Osteoblast (primary cell): ENCODE data around the gene GRM8. TPM values are rescaled to one million over a fixed set of nuclear protein-coding genes. Genes with fewer than 3 reads are reported as not detected.
"Not testable (repeated sequence)": the region's sequence is repeated elsewhere in the genome, so short reads cannot be mapped to it uniquely, and the experiment has no call there.

Experiments
- DNase-seq: peaks from one replicate; pipeline ENCODE4 v3.0.0; 2011; ENCODE audit warnings: low spot score, mixed read lengths; ENCODE audit not compliant: insufficient read length; ENCODE audit errors: missing footprints
- H2AFZ ChIP-seq: 2 replicates; pipeline ENCODE4 v1.6.0; 2011; ENCODE audit warnings: mild to moderate bottlenecking, low read length
- H3K27ac ChIP-seq: 2 replicates; pipeline ENCODE4 v1.5.1; 2011; ENCODE audit warnings: mild to moderate bottlenecking, low read depth, low read length, moderate library complexity
- H3K27me3 ChIP-seq: 2 replicates; pipeline ENCODE4 v1.6.0; 2012; ENCODE audit warnings: mild to moderate bottlenecking, control low read depth, inconsistent platforms, low read length, moderate library complexity; ENCODE audit not compliant: insufficient read depth
- H3K36me3 ChIP-seq: 2 replicates; pipeline ENCODE4 v1.5.1; 2011; ENCODE audit warnings: mild to moderate bottlenecking, low read length, control low read depth, moderate library complexity; ENCODE audit not compliant: insufficient read depth
- H3K4me1 ChIP-seq: 2 replicates; pipeline ENCODE4 v1.5.1; 2011; ENCODE audit warnings: mild to moderate bottlenecking, low read length, control low read depth, moderate library complexity; ENCODE audit not compliant: insufficient read depth
- H3K4me2 ChIP-seq: 2 replicates; pipeline ENCODE4 v1.6.0; 2011; ENCODE audit warnings: mild to moderate bottlenecking, low read length; ENCODE audit not compliant: insufficient read depth
- H3K4me3 ChIP-seq: fragments of 200-600 bp; sonication (generic); 3 replicates; pipeline ENCODE4 v1.5.1; 2012; ENCODE audit warnings: mild to moderate bottlenecking, low read length, inconsistent platforms; ENCODE audit not compliant: insufficient read depth
- H3K79me2 ChIP-seq: 2 replicates; pipeline ENCODE4 v1.6.0; 2012; ENCODE audit warnings: mild to moderate bottlenecking, low read length, control low read depth, inconsistent platforms; ENCODE audit not compliant: insufficient read depth
- H3K9me3 ChIP-seq: 2 replicates; pipeline ENCODE4 v1.5.1; 2011; ENCODE audit warnings: low read depth, low read length, control low read depth
- H4K20me1 ChIP-seq: 2 replicates; pipeline ENCODE4 v1.6.0; 2012; ENCODE audit warnings: mild to moderate bottlenecking, low read length, control low read depth; ENCODE audit not compliant: insufficient read depth
- CTCF ChIP-seq: IDR thresholded peaks from 2 replicates; pipeline ENCODE4 v1.5.1; 2011; ENCODE audit warnings: mild to moderate bottlenecking, low read depth, low read length, moderate library complexity; ENCODE audit errors: extremely low read depth
- total RNA-seq: library from RNA; depleted of rRNA; stranded (reverse); fragments of >200 nt; gene quantifications from 2 replicates; pipeline ENCODE4 v1.2.3, GENCODE V29; 2012

Gene GRM8
- total RNA-seq, 1 donor = not detected

- H3K27ac ChIP-seq = no peak overlapping the region
- no peak for DNase-seq
- H3K36me3 ChIP-seq = no peaks in the 10 kb centered on the region
- no peaks in the 10 kb centered on the region for H3K4me1 ChIP-seq
- no peak overlapping the region for H2AFZ ChIP-seq
- no peaks in the 10 kb centered on the region for H3K79me2 ChIP-seq
- TF ChIP-seq CTCF = no peak
- peaks cover 3% of the 10 kb centered on the region for H3K9me3 ChIP-seq
- H4K20me1 ChIP-seq = no peaks in the 10 kb centered on the region
- H3K4me2 ChIP-seq = no peak overlapping the region
- H3K27me3 ChIP-seq = no peaks in the 10 kb centered on the region
- no peak overlapping the region for H3K4me3 ChIP-seq
Measured at GRCh38 chr7:126685018-126685573, 567.6 kb downstream of the GRM8 start.

- H3K9me3 ChIP-seq = peaks cover 3% of the 10 kb centered on the region
- no peaks in the 10 kb centered on the region for H3K79me2 ChIP-seq
- H3K27me3 ChIP-seq = no peaks in the 10 kb centered on the region
- no peak overlapping the region for H3K27ac ChIP-seq
- no peak for DNase-seq
- no peak overlapping the region for H3K4me2 ChIP-seq
- TF ChIP-seq CTCF = no peak
- no peaks in the 10 kb centered on the region for H3K36me3 ChIP-seq
- no peak overlapping the region for H3K4me3 ChIP-seq
- H3K4me1 ChIP-seq = no peaks in the 10 kb centered on the region
- no peaks in the 10 kb centered on the region for H4K20me1 ChIP-seq
- H2AFZ ChIP-seq = no peak overlapping the region
Measured at GRCh38 chr7:126682176-126682575, 570.6 kb downstream of the GRM8 start.

- H3K27ac ChIP-seq, H3K79me2 ChIP-seq, H3K4me2 ChIP-seq, H3K9me3 ChIP-seq, H3K4me1 ChIP-seq, H3K4me3 ChIP-seq, DNase-seq, H4K20me1 ChIP-seq, H3K27me3 ChIP-seq, H2AFZ ChIP-seq, H3K36me3 ChIP-seq: not testable (repeated sequence)
Measured at GRCh38 chr7:126668762-126669161, 584.0 kb downstream of the GRM8 start.

- TF ChIP-seq CTCF = no peak
- Histone ChIP-seq H3K4me3 (no peak overlapping the region), H3K9me3 (no peaks in the 10 kb centered on the region), H3K36me3 (no peaks in the 10 kb centered on the region), H3K27ac (no peak overlapping the region), H3K27me3 (no peaks in the 10 kb centered on the region), H3K4me2 (no peak overlapping the region), H2AFZ (no peak overlapping the region), H4K20me1 (no peaks in the 10 kb centered on the region), H3K79me2 (no peaks in the 10 kb centered on the region), H3K4me1 (no peaks in the 10 kb centered on the region)
- no peak for DNase-seq
Measured at GRCh38 chr7:126668367-126668752, 584.4 kb downstream of the GRM8 start.
